HG02610 (cell line): ENCODE data around the gene SAMHD1.
"Not testable (repeated sequence)": the region's sequence is repeated elsewhere in the genome, so short reads cannot be mapped to it uniquely, and the experiment has no call there.

ENCODE experiments used
- ATAC-seq: cut with Tn5 transposase; IDR thresholded peaks from one replicate; pipeline ENCODE4 v1.9.1; 2021; ENCODE audit warnings: mild to moderate bottlenecking, moderate library complexity; ENCODE audit not compliant: unreplicated experiment

Gene SAMHD1

DNA sequence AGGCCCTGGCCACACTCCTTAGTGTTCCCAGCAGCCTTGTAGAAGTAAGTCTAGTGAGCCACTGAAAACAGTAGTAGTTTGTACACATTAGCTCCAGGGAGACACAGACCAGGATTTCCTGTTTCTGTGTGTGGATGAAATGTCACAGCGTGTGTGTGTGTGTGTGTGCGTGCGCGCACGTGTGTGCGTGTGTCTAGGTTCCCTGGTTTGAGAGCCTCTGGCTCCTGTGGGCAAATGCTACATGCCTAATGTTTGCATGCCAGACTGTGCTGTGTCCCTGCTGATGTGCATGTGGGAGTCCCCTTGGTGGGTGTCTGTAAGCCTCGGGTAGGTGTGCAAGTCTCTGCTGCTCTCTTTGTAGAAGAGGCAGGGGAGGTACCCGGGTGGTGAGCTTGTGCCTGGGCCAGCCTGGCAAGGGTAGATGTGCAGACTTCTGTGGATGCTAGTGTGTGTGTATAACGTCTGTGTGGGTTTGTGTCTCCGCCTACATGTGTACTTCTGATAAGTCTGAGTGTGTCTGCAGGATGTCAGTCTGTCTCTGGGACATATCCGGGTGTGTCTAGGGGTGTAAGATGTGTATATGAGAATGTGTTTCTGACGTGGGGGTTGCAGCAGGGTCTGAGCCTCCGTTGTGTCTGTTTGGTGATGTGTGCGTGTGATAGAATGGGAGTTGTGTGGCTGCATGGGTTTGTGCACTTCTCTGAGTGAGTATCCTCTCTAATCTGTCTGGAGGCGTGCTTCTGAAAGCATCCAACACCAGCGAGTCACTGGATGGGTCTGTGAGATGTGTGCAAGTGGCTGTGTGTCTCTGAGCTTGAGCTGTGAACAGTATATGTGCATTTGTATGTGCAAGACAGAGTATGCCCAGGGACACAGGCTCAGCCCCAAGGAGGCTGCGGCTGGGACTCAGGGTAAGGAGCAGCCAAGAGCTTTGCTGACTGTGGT lies 94.5 kb downstream of the SAMHD1 start:
- no peak for ATAC-seq

DNA sequence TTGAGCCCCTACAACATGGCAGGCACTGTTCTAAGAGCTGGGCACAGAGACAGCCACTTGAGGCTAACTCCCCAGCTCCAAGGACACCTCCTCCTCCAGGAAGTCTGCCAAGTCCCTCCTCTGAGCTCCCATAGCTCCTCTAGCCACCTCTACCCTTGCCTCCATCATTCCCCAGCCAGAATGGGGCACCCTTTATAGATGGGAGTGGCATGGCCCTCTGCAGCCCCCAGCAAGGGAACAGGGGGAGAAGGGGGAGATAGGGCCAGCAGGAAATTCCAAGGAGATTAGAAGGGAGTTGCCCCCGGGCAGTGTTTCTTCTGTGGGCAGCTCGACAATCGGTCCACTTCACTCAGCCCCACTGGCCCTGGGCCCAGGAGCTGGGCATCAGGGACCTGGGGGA lies 95.3 kb downstream of the SAMHD1 start:
- no peak for ATAC-seq

DNA sequence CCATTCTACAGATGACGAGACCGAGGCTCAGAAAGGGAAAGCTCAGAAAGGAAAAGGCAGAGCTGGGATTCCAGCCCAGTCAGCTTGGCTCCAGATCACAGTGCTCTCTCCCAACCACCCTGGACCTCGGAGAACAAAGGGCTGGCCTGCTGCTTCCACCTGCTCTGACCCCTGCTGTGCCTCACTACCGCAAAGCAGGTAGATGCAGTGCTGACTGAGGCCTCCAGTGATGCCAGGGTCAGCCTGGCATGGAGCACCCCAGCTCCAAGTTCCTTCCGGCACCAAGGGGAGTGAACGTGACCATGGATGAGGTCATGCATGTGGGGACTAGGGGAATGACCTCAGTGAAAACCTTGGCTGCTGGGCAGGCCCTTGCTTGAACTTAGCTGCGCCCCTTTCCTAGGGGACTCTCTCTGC lies 96.3 kb downstream of the SAMHD1 start:
- ATAC-seq = no peak

DNA sequence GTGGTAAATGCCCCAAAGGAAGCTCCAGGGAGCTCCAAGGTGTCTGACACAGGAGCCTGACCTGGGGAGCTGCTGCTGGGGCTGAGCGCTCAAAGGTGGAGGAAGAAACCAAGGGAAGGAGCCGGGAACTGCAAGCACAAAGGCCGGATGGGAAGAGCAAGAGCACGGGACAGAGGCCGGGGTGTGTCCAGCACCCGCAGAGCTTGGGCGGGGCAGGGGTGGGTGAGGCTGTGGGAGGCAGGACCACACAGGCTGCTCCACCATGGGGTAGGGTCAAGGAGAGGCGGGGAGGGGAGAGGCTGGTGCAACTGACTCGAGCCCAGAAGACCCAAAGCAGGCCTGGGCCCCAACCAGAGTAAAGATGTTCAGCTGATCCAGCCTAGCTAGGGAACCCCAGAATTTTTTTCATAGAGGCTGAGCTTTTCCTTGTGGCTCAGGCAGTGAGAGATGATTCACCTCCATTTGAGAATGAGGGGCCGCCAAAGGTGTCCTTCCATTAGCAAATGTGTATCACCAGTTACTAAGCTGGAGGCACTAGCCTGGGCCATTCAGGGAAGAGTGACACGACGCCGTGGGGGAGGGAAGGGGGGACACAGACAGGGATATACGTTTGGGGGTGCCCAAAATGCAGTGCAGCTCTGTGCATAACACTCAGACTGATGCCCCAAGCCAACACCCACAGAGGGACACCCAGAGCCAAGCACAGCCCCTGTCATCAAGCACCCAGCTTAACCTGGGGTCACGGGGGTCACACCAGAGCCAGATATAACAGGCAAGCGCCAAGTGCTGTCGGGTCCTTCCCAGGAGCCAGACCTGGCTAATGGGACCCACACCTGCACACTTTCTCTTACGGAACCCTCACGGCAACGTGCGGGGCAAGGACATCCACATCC lies 96.9 kb downstream of the SAMHD1 start:
- ATAC-seq = no peak

DNA sequence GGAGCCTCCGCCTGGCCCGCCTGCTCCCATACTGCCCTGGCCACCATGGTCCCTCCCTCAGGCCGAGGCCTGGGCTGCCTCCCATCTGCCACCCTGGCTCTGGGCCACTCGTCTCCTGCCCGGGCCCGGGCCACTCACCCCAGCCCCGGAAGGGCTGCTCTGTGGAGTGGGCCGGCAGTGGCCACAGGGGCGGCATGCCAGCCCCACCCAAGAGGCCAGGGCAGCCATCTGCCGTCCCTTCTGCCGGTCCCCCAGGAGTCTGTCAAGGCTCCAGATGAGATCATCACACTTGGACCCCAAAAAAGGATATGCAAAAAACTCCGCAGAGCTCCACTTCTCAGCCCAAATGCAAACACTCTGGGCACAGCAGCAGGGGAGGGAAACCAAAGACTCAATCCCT lies 99.3 kb downstream of the SAMHD1 start:
- no peak for ATAC-seq

DNA sequence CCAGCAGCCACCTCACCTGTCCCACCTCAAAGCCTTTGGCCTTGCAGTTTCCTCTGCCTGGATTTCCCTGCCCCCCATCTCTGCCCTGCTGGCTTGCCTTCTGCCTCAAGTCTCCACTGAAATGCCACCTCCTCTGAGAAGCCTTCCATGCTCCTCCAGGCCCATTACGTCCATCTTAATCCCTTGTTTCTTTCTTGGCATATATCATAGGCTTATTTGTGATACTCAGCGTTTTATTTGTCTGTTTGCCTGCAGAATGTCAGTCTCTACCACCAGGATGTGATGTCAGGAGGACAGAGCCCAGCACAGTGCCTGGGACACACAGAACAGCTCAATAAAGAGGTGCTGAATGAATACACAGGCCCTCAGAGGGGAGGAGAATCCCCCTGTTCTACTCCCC lies 100.0 kb downstream of the SAMHD1 start:
- ATAC-seq = no peak

DNA sequence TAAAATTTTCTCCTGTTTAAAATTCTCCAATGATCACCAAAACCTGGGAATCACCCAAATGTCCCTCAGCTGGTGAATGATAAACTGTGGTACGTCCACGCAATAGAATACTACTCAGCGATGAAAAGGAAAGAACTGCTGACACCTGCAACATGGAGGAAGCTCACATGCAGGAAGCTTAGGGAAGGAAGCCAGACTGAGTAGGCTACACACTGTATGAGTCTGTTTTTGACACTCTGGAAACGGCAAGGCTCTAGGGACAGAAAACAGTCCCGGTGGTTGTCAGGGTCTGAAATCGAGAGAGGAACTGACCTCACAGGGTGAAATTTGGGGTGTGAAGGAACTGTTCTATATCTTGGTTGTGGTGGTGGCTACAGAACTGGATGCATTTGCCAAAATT lies 100.7 kb downstream of the SAMHD1 start:
- ATAC-seq = no peak

DNA sequence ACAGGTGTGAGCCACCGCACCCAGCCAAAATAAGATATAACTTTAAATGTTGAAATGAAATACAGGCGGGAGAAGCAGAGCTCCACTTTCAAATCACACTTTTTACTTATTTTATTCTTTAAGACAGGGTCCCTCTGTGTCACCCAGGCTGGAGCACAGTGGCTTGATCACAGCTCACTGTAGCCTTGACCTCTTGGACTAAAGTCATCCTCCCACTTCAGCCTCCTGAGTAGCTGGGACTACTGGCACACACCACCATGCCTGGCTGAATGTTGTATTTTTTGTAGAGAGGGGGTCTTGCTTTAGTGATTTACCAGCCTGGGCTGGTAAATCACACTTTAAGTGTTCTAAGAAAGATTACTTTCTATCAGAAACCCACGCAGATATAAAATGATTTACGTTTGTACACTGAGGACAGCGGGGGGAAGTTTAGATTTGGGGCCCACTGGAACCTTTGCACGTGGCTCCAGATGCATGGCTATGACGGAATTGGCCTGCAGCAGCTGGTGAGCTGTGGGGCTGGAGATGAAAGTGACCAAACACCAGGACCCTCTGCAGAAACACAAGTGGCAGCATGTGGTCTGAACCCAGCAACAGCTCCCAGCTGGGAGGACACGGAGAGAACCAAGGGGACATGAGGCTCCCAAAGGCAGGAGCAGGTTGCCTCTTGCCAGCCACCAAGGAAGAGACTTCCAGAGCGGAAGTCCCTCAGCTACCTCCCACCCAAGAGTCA lies 102.0 kb downstream of the SAMHD1 start:
- no peak for ATAC-seq

DNA sequence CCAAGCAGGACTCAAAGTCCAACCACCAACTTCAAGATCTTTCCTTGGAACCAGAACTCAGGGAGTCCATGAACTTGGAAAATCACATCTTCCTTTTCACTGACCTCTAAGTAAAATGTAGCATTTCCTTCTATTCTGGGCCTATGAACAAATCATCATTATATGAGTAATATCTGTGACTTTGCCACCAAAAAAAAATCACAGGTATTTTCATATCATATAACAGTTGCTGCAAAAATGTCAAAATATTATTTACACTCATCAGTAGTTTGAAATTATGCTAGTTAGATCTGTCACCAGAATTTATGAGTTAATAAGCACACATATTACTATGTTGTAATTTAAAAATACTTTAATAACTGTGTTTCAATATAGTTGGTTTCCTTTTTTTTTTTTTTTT lies 102.8 kb downstream of the SAMHD1 start:
- ATAC-seq = no peak

DNA sequence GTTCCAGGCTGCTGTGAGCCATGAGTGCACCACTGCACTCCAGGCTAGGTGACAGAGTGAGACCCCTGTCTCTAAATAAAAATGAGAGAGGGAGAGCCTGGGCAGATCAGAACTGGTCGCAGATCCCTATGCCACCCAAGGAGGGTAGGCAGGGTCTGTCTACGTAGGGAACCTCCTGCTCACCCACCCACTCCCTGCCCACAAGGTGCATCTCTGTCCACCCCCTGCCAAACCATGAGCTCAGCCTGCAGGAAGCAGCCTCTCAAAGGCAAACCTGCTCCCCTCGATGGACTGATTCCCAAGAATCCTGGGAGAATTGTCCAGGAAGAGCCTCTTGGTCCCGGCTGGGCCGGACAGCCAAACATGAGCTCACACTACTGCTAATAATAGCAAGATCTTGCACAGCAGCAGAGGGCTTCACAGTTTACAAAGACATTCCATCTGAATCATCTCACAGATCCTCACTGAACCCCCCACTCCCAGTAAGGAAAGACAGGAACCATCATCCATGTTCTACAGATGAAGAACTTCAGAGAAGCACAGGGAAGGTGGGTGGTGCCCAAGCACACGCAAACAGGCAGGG lies 103.3 kb downstream of the SAMHD1 start:
- ATAC-seq = no peak

DNA sequence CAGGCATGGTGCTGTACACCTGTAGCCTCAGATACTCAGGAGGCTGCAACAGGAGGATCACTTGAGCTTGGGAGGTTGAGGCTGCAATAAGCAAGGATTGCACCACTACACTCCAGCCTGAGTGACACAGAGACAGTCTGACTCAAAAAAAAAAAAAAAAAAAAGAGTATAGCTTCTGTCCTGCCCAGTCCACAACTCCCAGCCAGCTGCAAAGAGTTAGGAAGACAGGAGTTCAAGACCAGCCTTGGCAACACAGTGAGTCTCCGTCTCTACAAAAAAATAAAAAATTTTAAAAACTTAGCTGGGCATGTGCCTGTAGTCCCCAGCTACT lies 103.8 kb downstream of the SAMHD1 start:
- no peak for ATAC-seq

DNA sequence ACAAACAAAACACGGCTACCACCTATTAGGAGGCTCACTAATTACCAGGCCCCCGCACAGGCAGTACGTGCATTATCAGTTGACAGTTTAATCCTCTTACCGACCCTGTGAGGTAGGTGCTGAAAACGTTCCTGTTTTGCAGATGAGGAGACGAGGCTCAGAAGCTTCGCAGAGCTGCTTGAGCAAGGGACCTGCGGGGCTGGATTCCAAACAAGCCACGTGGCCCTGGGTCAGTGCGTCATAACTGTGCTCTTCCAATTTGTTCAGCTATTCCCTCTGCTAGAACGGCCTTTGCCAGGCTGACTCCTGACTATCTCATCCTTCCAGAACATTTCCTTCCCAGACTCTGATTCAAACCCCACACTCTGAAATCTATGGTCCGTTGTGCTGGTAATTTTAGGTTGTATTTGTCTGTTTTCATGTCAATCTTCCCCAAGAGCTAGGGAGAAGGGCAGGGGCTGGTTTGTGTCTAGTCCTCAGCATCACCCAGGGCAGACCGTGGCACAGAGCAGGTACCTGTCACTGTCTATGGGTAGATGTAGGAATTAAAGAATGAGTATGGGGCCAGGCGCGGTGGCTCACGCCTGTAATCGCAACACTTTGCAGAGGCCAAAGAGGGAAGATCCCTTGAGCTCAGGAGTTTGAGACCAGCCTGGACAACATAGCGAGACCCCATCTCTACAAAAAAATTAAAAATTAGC lies 104.3 kb downstream of the SAMHD1 start:
- no peak for ATAC-seq

DNA sequence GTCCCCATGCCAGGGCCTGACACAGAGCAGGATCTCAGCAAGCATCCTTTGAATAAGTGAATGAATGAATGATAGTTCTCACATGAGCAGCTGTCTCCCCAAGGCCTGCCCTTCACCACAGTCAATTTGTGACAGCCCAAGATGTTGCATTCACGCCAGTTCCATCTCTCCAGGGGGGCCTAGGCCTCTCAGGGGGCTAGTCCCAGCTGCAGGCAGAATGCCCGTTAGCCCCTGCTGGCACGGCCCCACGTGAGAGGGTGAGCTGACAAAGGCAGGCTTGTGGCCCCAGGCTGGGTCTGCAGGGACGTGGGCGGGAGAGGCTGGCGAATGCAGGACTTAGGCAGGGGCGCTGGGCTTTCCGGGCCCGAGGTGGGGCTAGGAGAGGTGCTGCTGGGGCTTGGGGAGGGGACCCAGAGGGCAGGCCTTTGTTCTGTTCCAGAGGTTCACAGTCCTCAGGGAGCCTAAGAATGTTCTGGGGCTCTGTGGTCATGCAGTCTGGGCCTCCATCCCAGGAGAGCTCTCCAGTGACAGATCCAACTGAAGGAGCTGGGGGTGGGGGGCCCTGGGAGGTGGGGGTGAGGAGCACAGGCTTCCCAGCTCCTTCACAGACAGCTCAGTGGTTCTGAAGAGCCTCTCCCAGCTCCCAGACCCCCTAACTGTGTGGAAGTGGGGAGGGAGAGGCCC lies 106.1 kb downstream of the SAMHD1 start:
- ATAC-seq = peak; percentile 10

DNA sequence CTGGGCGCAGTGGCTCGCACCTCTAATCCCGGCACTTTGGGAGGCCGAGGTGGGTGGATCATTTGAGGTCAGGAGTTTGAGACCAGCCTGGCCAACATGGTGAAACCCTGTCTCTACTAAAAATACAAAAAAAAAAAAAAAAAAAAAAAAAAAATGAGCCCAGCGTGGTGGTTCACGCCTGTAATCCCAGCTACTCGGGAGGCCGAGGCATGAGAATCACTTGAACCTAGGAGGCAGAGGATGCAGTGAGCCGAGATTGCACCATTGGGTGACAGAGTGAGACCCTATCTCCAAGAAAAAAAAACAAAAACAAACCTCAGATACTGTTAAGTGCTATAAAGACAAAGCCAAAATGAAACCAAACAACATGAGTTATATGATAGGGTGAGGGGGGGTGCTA lies 110.5 kb downstream of the SAMHD1 start:
- not testable (repeated sequence) for ATAC-seq
